HL-60 (cell line): ENCODE results near the gene DNAAF3.

Source experiments
- DNase-seq, 2 experiments: peaks; one replicate each; pipeline ENCODE4 v3.0.0-alpha.2; 2010 to 2020; ENCODE audit warnings: low read depth in 1 of 2, low spot score in 1 of 2
- H3K27ac ChIP-seq: fragments of 250-450 bp; sonication (Bioruptor Pico); replicated peaks from 2 replicates; pipeline ENCODE4 v1.5.1; 2020; ENCODE audit warnings: mild to moderate bottlenecking, moderate library complexity
- H3K27me3 ChIP-seq: fragments of 250-450 bp; sonication (Bioruptor Pico); 2 replicates; pipeline ENCODE4 v1.5.1; 2021; ENCODE audit warnings: mild to moderate bottlenecking, moderate library complexity; ENCODE audit not compliant: insufficient read depth, poor library complexity, severe bottlenecking
- H3K4me3 ChIP-seq: replicated peaks from 2 replicates; pipeline ENCODE4 v1.5.1; 2011; ENCODE audit warnings: mild to moderate bottlenecking, control low read depth, low read length; ENCODE audit not compliant: insufficient read depth
- CTCF ChIP-seq: IDR thresholded peaks from one replicate; pipeline ENCODE4 v1.5.1; 2011; ENCODE audit warnings: low read length, control low read depth, inconsistent platforms; ENCODE audit not compliant: insufficient read depth
- GABPA ChIP-seq: IDR thresholded peaks from 2 replicates; pipeline ENCODE4 v1.6.1; 2012; ENCODE audit warnings: low read depth
- POLR2AphosphoS5 ChIP-seq: IDR thresholded peaks from 2 replicates; pipeline ENCODE4 v1.6.1; 2012; ENCODE audit warnings: low read depth
- SPI1 ChIP-seq: IDR thresholded peaks from 2 replicates; pipeline ENCODE4 v1.6.1; 2012; ENCODE audit warnings: low read depth, mild to moderate bottlenecking, borderline replicate concordance
- TF ChIP-seq, protein P1 (sequence below): IDR thresholded peaks from 2 replicates; pipeline ENCODE4 v1.6.1; 2012; ENCODE audit warnings: low read depth; ENCODE audit not compliant: insufficient replicate concordance

Gene DNAAF3

GRCh38 chr19:55158848-55159749, 7.3 kb downstream of the DNAAF3 start:
- Histone ChIP-seq H3K4me3 (no peak overlapping the region), H3K27me3 (peaks cover 13% of the 10 kb centered on the region), H3K27ac (no peak overlapping the region)
- DNase-seq: no peak
- TF ChIP-seq SPI1 (no peak), GABPA (no peak), CTCF (no peak), POLR2AphosphoS5 (no peak)
- TF ChIP-seq, protein P1, sequence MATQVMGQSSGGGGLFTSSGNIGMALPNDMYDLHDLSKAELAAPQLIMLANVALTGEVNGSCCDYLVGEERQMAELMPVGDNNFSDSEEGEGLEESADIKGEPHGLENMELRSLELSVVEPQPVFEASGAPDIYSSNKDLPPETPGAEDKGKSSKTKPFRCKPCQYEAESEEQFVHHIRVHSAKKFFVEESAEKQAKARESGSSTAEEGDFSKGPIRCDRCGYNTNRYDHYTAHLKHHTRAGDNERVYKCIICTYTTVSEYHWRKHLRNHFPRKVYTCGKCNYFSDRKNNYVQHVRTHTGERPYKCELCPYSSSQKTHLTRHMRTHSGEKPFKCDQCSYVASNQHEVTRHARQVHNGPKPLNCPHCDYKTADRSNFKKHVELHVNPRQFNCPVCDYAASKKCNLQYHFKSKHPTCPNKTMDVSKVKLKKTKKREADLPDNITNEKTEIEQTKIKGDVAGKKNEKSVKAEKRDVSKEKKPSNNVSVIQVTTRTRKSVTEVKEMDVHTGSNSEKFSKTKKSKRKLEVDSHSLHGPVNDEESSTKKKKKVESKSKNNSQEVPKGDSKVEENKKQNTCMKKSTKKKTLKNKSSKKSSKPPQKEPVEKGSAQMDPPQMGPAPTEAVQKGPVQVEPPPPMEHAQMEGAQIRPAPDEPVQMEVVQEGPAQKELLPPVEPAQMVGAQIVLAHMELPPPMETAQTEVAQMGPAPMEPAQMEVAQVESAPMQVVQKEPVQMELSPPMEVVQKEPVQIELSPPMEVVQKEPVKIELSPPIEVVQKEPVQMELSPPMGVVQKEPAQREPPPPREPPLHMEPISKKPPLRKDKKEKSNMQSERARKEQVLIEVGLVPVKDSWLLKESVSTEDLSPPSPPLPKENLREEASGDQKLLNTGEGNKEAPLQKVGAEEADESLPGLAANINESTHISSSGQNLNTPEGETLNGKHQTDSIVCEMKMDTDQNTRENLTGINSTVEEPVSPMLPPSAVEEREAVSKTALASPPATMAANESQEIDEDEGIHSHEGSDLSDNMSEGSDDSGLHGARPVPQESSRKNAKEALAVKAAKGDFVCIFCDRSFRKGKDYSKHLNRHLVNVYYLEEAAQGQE: no peak

DNA sequence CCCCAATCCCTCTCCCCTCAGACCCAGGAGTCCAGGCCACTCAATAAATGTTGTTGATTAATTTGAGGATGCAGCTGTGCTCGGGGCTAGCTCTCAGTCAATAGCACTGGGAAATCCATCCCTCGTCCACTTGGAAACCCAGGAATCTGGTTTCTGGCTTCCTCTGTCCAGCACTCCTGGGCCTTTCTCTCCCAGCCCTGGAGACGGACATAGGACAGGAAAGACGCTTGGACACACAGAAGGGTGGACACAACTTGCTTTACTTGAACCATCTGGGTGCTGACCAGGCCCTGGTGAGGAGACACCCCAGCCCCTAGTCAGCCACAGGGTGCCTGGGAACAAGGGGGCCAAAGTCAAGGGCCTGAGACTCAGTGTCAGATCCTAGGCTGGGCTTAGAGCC, 8.0 kb downstream of the DNAAF3 start:
- H3K27ac ChIP-seq: no peak overlapping the region
- no peak for DNase-seq
- no peak overlapping the region for H3K4me3 ChIP-seq
- TF ChIP-seq POLR2AphosphoS5: no peak
- no peak for TF ChIP-seq SPI1
- TF ChIP-seq, protein P1: no peak
- no peak for TF ChIP-seq CTCF
- no peak for TF ChIP-seq GABPA
- H3K27me3 ChIP-seq: peaks cover 13% of the 10 kb centered on the region

DNA sequence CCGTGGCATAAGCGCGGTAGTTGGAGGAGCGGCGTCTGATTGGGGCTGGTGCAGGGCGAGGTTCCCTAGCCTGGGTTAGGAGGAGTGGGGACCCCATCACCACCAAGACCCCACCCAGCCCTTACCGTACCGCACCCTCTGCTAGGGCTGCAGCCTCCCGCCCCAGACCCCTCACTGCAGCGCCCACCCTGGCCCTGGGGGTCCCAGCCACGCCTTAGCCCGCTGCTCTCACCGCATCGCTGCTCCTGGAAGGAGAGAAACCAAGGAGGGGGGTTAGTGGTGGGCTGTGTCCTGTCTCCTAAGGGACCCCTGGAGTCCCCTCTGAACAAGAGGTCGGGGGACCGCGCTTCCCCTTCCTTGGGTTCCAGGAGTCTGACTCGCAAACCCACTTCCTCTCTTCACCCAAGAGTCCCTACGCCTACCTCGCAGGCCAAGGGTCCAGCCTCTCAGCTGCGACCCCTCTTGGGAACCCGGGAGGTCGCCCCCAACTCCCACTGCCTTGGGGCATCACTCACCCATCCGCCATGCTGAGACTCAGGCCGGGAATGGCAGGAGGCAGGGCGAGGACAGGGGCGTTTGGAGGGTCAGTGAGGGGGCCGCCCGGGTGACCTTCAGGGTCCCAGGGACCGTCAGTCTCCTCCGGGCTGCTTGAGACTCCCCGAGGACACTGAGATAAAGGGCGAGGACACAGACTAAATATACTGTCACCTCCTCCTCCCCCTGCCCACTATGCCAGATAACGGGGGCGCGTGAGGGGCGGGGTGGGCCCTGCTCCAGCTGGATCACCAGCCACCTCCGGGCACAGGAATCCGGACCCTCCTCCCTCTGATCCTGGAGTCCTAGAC, 9.1 kb downstream of the DNAAF3 start, which contains the start of gene TNNI3:
TSS of gene TNNI3 (minus strand) at position 669 of the 845 bp plus-strand sequence. CDS start at position 526, 143 bp downstream.
- TF ChIP-seq SPI1 (peak; percentile 21; the same call in 1 of the 2 replicates), CTCF (no peak)
- TF ChIP-seq, protein P1: no peak
- Histone ChIP-seq H3K27me3 (peaks cover 13% of the 10 kb centered on the region), H3K27ac (no peak within 1 kb of the TSS), H3K4me3 (no peak within 1 kb of the TSS)
- DNase-seq: no peak
